Activated T-cell treated with anti-CD3 and anti-CD28 coated beads, Interleukin-2, amount 50 U/mL, for 72 hours (primary cell): ENCODE measurements around the gene ZNF609. TPM values are rescaled to one million over a fixed set of nuclear protein-coding genes. Genes with fewer than 3 reads are reported as not detected.
"Not testable (repeated sequence)": the region's sequence is repeated elsewhere in the genome, so short reads cannot be mapped to it uniquely, and the experiment has no call there.

Experiments used
- ATAC-seq, 2 donors: fragments of 150-1000 bp; cut with Tn5 transposase; replicated peaks in 1 of 2; 2 replicates each; pipeline ENCODE4 v1.10.0; 2021; ENCODE audit warnings: moderate library complexity in 2 of 2, mild to moderate bottlenecking in 1 of 2
- DNase-seq, 2 donors: peaks; one replicate each; pipeline ENCODE4 v3.0.0; 2021 to 2022; ENCODE audit warnings: mixed read lengths in 1 of 2
- H3K27ac Mint-ChIP-seq: one replicate; pipeline ENCODE4 v1.8.0; 2022; ENCODE audit warnings: mild to moderate bottlenecking, moderate library complexity, mixed read lengths
- H3K27me3 Mint-ChIP-seq: one replicate; pipeline ENCODE4 v1.8.0; 2022; ENCODE audit warnings: low read depth, mixed read lengths
- H3K36me3 Mint-ChIP-seq, 2 donors: one replicate each; pipeline ENCODE4 v1.8.0; 2022; ENCODE audit warnings: mixed read lengths in 2 of 2, mild to moderate bottlenecking in 1 of 2; ENCODE audit not compliant: insufficient read depth in 2 of 2
- H3K4me1 Mint-ChIP-seq: one replicate; pipeline ENCODE4 v1.8.0; 2022; ENCODE audit warnings: low read depth, mixed read lengths
- H3K4me3 Mint-ChIP-seq, 2 donors: one replicate each; pipeline ENCODE4 v1.8.0; 2022; ENCODE audit warnings: mild to moderate bottlenecking in 2 of 2, mixed read lengths in 2 of 2, moderate library complexity in 2 of 2
- H3K9me3 Mint-ChIP-seq, 2 donors: one replicate each; pipeline ENCODE4 v1.8.0; 2022; ENCODE audit warnings: mixed read lengths in 2 of 2
- total RNA-seq, 2 donors: library from RNA; stranded (reverse); gene quantifications; one replicate each; pipeline ENCODE4 v1.2.3, GENCODE V29; 2022

The ZNF609 gene
- total RNA-seq, 2 donors from 2014 or later, result 43.9 to 52.6 TPM

DNA sequence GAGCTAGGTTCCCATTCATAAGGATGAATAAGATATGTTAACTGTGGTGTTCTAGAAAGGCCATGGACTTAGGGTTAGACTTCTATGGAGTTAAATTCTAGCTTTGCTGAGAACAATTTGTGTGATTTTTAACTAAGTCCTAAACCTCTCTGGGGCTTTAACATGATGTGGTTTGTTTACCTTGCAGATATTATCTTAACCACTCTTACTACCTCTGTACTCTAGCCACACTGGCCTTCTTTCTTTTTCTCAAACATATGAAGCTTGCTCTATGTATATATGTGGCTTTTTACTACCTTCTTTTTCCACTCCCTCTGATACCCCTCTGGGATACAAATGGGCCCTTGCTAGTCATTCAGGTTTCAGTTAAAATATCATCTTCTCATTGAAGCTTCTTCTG lies 108.4 kb downstream of the ZNF609 start:
- ATAC-seq (peak; percentile 58 to 80), DNase-seq (no peak)
- Mint-ChIP-seq H3K27me3 (no peaks in the 10 kb centered on the region), H3K4me3 (no peak overlapping the region), H3K27ac (peak overlapping the region; percentile 64), H3K9me3 (no peaks in the 10 kb centered on the region), H3K4me1 (peaks cover 61% of the 10 kb centered on the region), H3K36me3 (peaks cover 0 to 15% of the 10 kb centered on the region in 2 donors)

- H3K9me3 Mint-ChIP-seq, result no peaks in the 10 kb centered on the region
- peaks cover 0 to 14% of the 10 kb centered on the region in 2 donors for H3K36me3 Mint-ChIP-seq
- no peak overlapping the region for H3K4me3 Mint-ChIP-seq
- DNase-seq (no peak), ATAC-seq (no peak)
- H3K4me1 Mint-ChIP-seq, result peaks cover 58% of the 10 kb centered on the region
- peak overlapping the region; percentile 62 for H3K27ac Mint-ChIP-seq
- H3K27me3 Mint-ChIP-seq, result no peaks in the 10 kb centered on the region
Measured at GRCh38 chr15:64571857-64572291, 111.5 kb downstream of the ZNF609 start.

- DNase-seq (no peak), ATAC-seq (no peak)
- Mint-ChIP-seq H3K36me3 (peaks cover 0 to 14% of the 10 kb centered on the region in 2 donors), H3K4me3 (no peak overlapping the region), H3K27ac (no peak overlapping the region), H3K9me3 (no peaks in the 10 kb centered on the region), H3K4me1 (peaks cover 55% of the 10 kb centered on the region), H3K27me3 (no peaks in the 10 kb centered on the region)
Measured at GRCh38 chr15:64572856-64573255, 112.5 kb downstream of the ZNF609 start.

- Mint-ChIP-seq H3K4me1 (peaks cover 39% of the 10 kb centered on the region), H3K36me3 (peaks cover 0 to 16% of the 10 kb centered on the region in 2 donors), H3K27ac (peak overlapping the region; percentile 20), H3K27me3 (no peaks in the 10 kb centered on the region), H3K9me3 (no peaks in the 10 kb centered on the region), H3K4me3 (no peak overlapping the region)
- ATAC-seq (peak in 1 of 2 donors; percentile 35), DNase-seq (no peak)
Measured at GRCh38 chr15:64574301-64575017, 114.1 kb downstream of the ZNF609 start.

DNA sequence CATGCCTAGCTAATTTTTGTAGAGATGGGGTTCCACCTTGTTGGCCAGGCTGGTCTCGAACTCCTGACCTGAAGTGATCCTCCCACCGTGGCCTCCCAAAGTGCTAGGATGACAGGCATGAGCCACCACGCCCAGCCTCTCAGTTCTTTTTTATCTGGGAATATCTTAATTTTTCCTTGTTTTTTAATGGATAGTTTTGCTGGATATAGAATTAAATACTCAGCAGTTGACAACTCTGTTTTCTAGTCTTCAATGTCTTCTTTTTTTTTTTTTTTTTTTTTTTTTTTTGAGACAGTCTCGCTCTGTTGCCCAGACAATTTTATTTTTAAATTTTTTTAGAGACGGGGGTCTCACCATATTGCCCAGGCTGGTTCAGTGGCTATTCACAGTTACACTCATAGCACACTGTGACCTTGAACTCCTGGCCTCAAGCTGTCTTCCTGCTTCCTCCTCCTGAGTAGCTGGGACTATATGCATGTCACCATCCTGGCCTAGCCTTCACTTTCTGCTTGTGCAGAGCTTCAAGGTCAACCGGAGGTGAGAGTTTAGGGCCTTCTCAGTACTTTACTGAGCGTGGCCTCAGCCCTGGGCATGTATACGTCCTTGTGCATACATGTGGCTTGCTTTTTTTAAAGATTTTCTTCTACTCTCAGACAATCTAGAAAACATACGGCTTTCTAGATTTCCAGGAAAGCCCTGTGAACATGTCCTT lies 120.5 kb downstream of the ZNF609 start:
- peaks cover 8 to 34% of the 10 kb centered on the region in 2 donors for H3K36me3 Mint-ChIP-seq
- no peak overlapping the region for H3K4me3 Mint-ChIP-seq
- peak overlapping the region; percentile 28 for H3K27ac Mint-ChIP-seq
- no peaks in the 10 kb centered on the region for H3K27me3 Mint-ChIP-seq
- H3K4me1 Mint-ChIP-seq, result peaks cover 35% of the 10 kb centered on the region
- H3K9me3 Mint-ChIP-seq, result peaks cover 2 to 5% of the 10 kb centered on the region in 2 donors
- DNase-seq (no peak), ATAC-seq (no peak)

DNA sequence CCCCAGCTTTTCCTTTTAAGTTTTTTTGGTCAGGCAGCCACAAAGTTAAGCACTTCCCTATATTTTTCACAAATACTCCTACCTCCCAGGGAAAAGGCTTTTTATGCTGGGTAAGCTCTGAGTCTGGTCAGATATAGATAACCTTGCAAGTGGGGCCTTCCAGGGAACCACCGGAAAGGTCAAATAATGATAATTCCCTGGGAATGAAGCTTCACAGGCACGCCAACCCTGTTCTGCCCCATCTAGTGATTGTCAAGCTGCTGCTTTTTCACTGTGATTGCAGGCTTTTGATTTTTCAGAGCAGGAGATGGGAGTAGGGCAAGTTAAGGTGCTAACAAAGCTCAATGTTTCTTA lies 121.0 kb downstream of the ZNF609 start:
- peak overlapping the region; percentile 28 for H3K27ac Mint-ChIP-seq
- no peak for ATAC-seq

GRCh38 chr15:64582202-64582601 lies 121.8 kb downstream of the ZNF609 start:
- ATAC-seq (no peak), DNase-seq (no peak)
- Mint-ChIP-seq H3K4me3 (no peak overlapping the region), H3K9me3 (peaks cover 2 to 5% of the 10 kb centered on the region in 2 donors), H3K4me1 (peaks cover 48% of the 10 kb centered on the region), H3K36me3 (peaks cover 8 to 31% of the 10 kb centered on the region in 2 donors), H3K27ac (peak overlapping the region; percentile 43), H3K27me3 (no peaks in the 10 kb centered on the region)

More for the DNA sequence above, 121.0 kb downstream of the ZNF609 start:
- Mint-ChIP-seq H3K4me3 (no peak overlapping the region), H3K27me3 (no peaks in the 10 kb centered on the region), H3K9me3 (peaks cover 2 to 5% of the 10 kb centered on the region in 2 donors), H3K4me1 (peaks cover 40% of the 10 kb centered on the region), H3K36me3 (peaks cover 8 to 33% of the 10 kb centered on the region in 2 donors)
- no peak for DNase-seq

- H3K4me3 Mint-ChIP-seq, result peak overlapping the region; percentile 73 to 76
- peaks cover 8 to 31% of the 10 kb centered on the region in 2 donors for H3K36me3 Mint-ChIP-seq
- peaks cover 59% of the 10 kb centered on the region for H3K4me1 Mint-ChIP-seq
- no peaks in the 10 kb centered on the region for H3K27me3 Mint-ChIP-seq
- ATAC-seq (peak; percentile 89 to 93), DNase-seq (peak; percentile 13 to 21)
- peak overlapping the region; percentile 80 for H3K27ac Mint-ChIP-seq
- H3K9me3 Mint-ChIP-seq, result peaks cover 2 to 5% of the 10 kb centered on the region in 2 donors
Measured at GRCh38 chr15:64583519-64583918, 123.1 kb downstream of the ZNF609 start.

DNA sequence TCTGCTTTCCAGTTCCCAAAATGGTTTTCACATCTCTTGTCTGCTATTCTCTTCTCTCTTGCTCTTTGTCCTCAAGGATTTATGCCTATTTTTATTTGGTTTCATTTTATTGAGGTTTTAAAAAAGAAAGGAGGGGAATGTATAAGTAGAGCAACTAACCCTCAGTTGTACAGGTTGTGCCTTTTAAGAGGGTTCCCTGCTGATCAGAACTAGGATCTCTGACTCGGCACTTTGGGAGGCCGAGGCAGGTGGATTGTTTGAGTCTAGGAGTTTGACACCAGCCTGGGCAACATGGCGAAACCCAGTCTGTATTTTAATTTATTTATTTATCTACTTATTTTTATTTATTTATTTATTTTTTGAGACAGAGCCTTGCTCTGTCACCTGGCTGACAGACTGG lies 123.6 kb downstream of the ZNF609 start:
- no peak for DNase-seq
- Mint-ChIP-seq H3K27me3 (no peaks in the 10 kb centered on the region), H3K9me3 (peaks cover 2 to 5% of the 10 kb centered on the region in 2 donors), H3K27ac (peak overlapping the region; percentile 80), H3K36me3 (peaks cover 8 to 29% of the 10 kb centered on the region in 2 donors), H3K4me3 (peak overlapping the region; percentile 73 to 76), H3K4me1 (peaks cover 64% of the 10 kb centered on the region)
- ATAC-seq, result no peak

DNA sequence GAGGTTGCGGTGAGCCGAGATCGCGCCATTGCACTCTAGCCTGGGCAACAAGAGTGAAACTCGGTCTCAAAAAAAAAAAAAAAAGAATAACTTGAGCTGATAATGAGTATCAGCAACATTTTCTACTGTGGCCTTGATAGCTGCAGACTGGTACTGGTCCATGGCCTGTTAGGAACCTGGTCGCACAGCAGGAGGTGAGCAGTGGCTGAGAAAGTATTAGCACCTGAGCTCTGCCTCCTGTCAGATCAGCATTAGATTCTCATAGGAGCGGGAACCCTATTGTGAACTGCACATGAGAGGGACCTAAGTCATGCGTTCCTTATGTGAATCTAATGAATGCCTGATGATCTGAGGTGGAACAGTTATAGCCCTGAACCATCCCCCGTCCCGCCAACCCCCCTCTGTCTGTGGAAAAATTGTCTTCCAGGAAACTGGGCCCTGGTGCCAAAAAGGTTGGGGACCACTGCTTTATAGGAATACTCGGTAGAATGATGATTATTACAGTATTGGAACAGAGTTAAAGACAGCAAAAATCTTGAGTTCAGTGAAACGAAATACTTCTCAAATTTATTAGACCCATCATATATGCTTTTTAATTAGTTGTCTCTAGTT lies 126.0 kb downstream of the ZNF609 start:
- H3K4me3 Mint-ChIP-seq, result no peak overlapping the region
- H3K36me3 Mint-ChIP-seq, result peaks cover 4 to 12% of the 10 kb centered on the region in 2 donors
- H3K4me1 Mint-ChIP-seq, result peaks cover 78% of the 10 kb centered on the region
- H3K27me3 Mint-ChIP-seq, result no peaks in the 10 kb centered on the region
- H3K9me3 Mint-ChIP-seq, result peaks cover 0 to 3% of the 10 kb centered on the region in 2 donors
- no peak overlapping the region for H3K27ac Mint-ChIP-seq
- no peak for ATAC-seq
- DNase-seq, result no peak

DNA sequence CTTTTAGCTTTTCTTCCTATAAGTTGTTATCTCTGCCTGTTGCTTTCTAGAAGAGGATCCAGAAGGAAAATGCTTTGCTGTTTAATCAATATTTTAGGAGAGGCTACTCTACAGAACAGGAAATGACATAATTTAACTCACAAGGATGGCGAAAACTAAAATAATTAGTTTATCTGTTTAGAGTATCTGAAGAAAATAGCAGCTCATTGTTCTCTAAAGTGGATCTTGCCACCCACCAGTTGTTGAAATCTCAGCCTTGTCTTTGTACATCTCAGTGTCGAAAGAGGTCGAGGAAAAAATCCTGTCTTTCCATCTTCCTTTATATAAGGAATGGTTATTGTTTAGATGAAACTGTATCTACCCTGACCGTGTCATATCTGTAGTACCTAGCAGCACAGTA lies 126.6 kb downstream of the ZNF609 start:
- H3K36me3 Mint-ChIP-seq, result peaks cover 2 to 8% of the 10 kb centered on the region in 2 donors
- peak overlapping the region; percentile 40 for H3K27ac Mint-ChIP-seq
- H3K4me3 Mint-ChIP-seq, result no peak overlapping the region
- H3K27me3 Mint-ChIP-seq, result no peaks in the 10 kb centered on the region
- H3K9me3 Mint-ChIP-seq, result peaks cover 0 to 3% of the 10 kb centered on the region in 2 donors
- ATAC-seq (no peak), DNase-seq (no peak)
- H3K4me1 Mint-ChIP-seq, result peaks cover 75% of the 10 kb centered on the region

DNA sequence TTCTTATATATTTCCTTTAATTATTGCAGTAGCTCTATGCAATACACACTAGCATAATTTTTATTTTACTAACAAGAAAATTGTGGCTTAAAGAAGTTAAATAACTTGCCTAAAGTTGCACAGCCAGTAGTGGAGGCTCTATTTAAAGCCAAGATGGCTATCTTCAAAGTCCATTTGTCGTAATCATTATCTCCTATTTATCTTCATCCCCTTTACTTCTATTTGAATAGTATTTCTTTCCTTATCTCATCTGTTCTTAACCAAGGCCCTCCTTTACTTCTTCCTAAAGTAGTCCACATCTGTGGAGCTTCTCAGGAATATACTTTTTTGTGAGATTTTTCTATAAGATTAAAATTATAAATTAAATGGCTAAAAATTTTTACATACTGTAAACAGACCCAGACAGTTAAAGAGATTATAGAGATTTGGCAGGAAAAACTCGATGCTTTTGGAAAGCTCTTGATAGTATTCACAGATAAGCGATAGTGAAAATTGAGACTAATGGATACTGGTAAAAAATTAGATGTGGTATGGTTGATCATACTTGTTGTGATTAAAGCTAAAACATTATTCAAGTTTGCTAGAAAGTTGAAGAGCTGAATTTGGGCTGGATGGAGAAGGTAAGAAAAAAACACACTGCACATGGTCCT lies 129.2 kb downstream of the ZNF609 start:
- Mint-ChIP-seq H3K4me1 (peaks cover 63% of the 10 kb centered on the region), H3K27ac (no peak overlapping the region), H3K4me3 (no peak overlapping the region), H3K9me3 (no peaks in the 10 kb centered on the region), H3K27me3 (no peaks in the 10 kb centered on the region), H3K36me3 (no peaks in the 10 kb centered on the region)
- ATAC-seq, result no peak
- no peak for DNase-seq

GRCh38 chr15:64592845-64593244 lies 132.5 kb downstream of the ZNF609 start:
- DNase-seq, H3K4me3 Mint-ChIP-seq, ATAC-seq, H3K9me3 Mint-ChIP-seq, H3K36me3 Mint-ChIP-seq, H3K27ac Mint-ChIP-seq, H3K27me3 Mint-ChIP-seq: not testable (repeated sequence)
- peaks cover 50% of the 10 kb centered on the region for H3K4me1 Mint-ChIP-seq
